B cell (primary cell): ENCODE results near the gene AGAP1.

ENCODE experiments used
- CTCF ChIP-seq: fragments of 200-600 bp; IDR thresholded peaks from one replicate; pipeline ENCODE4 v1.8.0; 2022; ENCODE audit warnings: antibody characterized with exemption, mild to moderate bottlenecking
- EZH2 ChIP-seq: IDR thresholded peaks from 2 replicates; pipeline ENCODE4 v1.6.1; 2012; ENCODE audit warnings: borderline replicate concordance, low read depth, mild to moderate bottlenecking, moderate library complexity, low read length; ENCODE audit not compliant: insufficient read depth, poor library complexity, severe bottlenecking

- no peak for TF ChIP-seq CTCF
- TF ChIP-seq EZH2, result no peak
Observed at GRCh38 chr2:235536711-235537110, 42.9 kb downstream of the AGAP1 start.
